Nephron (organoid): ENCODE results near the gene CAMTA1.

ENCODE experiments used
- H3K27ac Mint-ChIP-seq, 3 experiments: 2 replicates each; pipeline ENCODE4 v1.8.0; 2020; ENCODE audit warnings: mixed read lengths in 3 of 3, mild to moderate bottlenecking in 2 of 3, moderate library complexity in 1 of 3
- H3K27me3 Mint-ChIP-seq: 2 replicates; pipeline ENCODE4 v1.8.0; 2021; ENCODE audit warnings: low read depth, mild to moderate bottlenecking, moderate library complexity, mixed read lengths
- H3K36me3 Mint-ChIP-seq: 2 replicates; pipeline ENCODE4 v1.8.0; 2020; ENCODE audit warnings: low read depth, mixed read lengths
- H3K4me1 Mint-ChIP-seq: 2 replicates; pipeline ENCODE4 v1.8.0; 2020; ENCODE audit warnings: mixed read lengths
- H3K4me3 Mint-ChIP-seq, 3 experiments: 2 replicates each; pipeline ENCODE4 v1.8.0; 2020; ENCODE audit warnings: mild to moderate bottlenecking in 3 of 3, mixed read lengths in 3 of 3, moderate library complexity in 2 of 3
- H3K9me3 Mint-ChIP-seq: 2 replicates; pipeline ENCODE4 v1.8.0; 2020; ENCODE audit warnings: mixed read lengths
- CTCF ChIP-seq, 3 experiments: fragments of 200-600 bp; sonication (generic); IDR thresholded peaks; one replicate each; pipeline ENCODE4 v1.5.0; 2021; ENCODE audit warnings: antibody characterized with exemption in 3 of 3; ENCODE audit not compliant: unreplicated experiment in 3 of 3

The CAMTA1 gene

GRCh38 chr1:7464736-7465135, 679.5 kb downstream of the CAMTA1 start:
- H3K36me3 Mint-ChIP-seq, result no peaks in the 10 kb centered on the region
- no peaks in the 10 kb centered on the region for H3K9me3 Mint-ChIP-seq
- TF ChIP-seq CTCF (IDR thresholded peaks at IDR 0.05; ENCODE audit: unreplicated experiment in 3 of 3), result no peak
- H3K4me3 Mint-ChIP-seq, result no peak overlapping the region
- peaks cover 31% of the 10 kb centered on the region for H3K4me1 Mint-ChIP-seq
- no peak overlapping the region for H3K27ac Mint-ChIP-seq
- H3K27me3 Mint-ChIP-seq, result peaks cover 10% of the 10 kb centered on the region

GRCh38 chr1:7467476-7468175, 682.4 kb downstream of the CAMTA1 start:
- Mint-ChIP-seq H3K9me3 (no peaks in the 10 kb centered on the region), H3K4me3 (no peak overlapping the region), H3K27ac (no peak overlapping the region), H3K36me3 (no peaks in the 10 kb centered on the region), H3K27me3 (peaks cover 9% of the 10 kb centered on the region), H3K4me1 (peaks cover 44% of the 10 kb centered on the region)
- no peak for TF ChIP-seq CTCF (IDR thresholded peaks at IDR 0.05; ENCODE audit: unreplicated experiment in 3 of 3)

GRCh38 chr1:7468248-7468647, 683.0 kb downstream of the CAMTA1 start:
- TF ChIP-seq CTCF (IDR thresholded peaks at IDR 0.05; ENCODE audit: unreplicated experiment in 3 of 3), result no peak
- H3K4me1 Mint-ChIP-seq, result peaks cover 42% of the 10 kb centered on the region
- H3K9me3 Mint-ChIP-seq, result no peaks in the 10 kb centered on the region
- no peak overlapping the region for H3K27ac Mint-ChIP-seq
- no peak overlapping the region for H3K4me3 Mint-ChIP-seq
- H3K27me3 Mint-ChIP-seq, result peaks cover 9% of the 10 kb centered on the region
- H3K36me3 Mint-ChIP-seq, result no peaks in the 10 kb centered on the region

GRCh38 chr1:7469255-7469938, 684.1 kb downstream of the CAMTA1 start:
- Mint-ChIP-seq H3K27ac (peak overlapping the region; percentile 35 to 50 (median 39)), H3K27me3 (peaks cover 9% of the 10 kb centered on the region), H3K36me3 (no peaks in the 10 kb centered on the region), H3K9me3 (no peaks in the 10 kb centered on the region), H3K4me1 (peaks cover 39% of the 10 kb centered on the region), H3K4me3 (peak overlapping the region in 1 of 3 experiments; percentile 2)
- TF ChIP-seq CTCF (IDR thresholded peaks at IDR 0.05; ENCODE audit: unreplicated experiment in 3 of 3), result no peak

- H3K4me3 Mint-ChIP-seq, result no peak overlapping the region
These were observed 685.8 kb downstream of the CAMTA1 start for GRCh38 chr1:7470904-7471638.

More at GRCh38 chr1:7470904-7471638, 685.8 kb downstream of the CAMTA1 start:
- H3K27me3 Mint-ChIP-seq, result peaks cover 9% of the 10 kb centered on the region
- H3K36me3 Mint-ChIP-seq, result no peaks in the 10 kb centered on the region
- H3K27ac Mint-ChIP-seq, result peak overlapping the region in 2 of 3 experiments; percentile 18 to 65
- no peak for TF ChIP-seq CTCF (IDR thresholded peaks at IDR 0.05; ENCODE audit: unreplicated experiment in 3 of 3)
- no peaks in the 10 kb centered on the region for H3K9me3 Mint-ChIP-seq
- H3K4me1 Mint-ChIP-seq, result peaks cover 44% of the 10 kb centered on the region
